ENCODE data around the gene ADGRL1.

DNA sequence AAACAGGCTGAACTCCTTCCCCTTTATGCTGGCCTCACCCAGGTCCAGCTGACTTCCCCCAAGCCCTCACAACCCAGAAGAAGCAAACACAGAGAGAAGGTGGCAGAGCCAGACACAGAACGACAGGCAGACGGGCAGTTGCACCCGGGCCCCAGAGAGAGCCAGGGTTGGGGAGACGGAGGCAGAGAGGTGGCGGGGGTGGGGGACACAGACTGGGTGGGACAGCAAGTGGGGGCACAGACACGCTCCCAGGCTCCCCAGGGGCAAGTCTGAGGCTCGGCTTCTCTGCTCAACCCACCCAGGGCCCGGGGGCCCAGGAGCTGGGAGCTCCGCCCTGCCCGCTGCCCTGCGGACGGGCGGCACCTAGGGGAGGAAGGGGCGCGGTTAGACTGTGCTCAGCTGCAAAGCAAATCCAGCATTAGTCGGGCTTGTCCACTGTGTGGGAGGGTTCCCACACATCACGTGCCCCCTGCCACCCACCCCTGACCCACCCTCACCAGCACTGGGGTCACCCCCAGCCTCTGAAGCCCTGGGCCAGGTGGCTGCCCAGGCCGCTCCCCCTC lies 38.3 kb downstream of the ADGRL1 start:
- no peak for TF ChIP-seq POLR2A (IDR thresholded peaks at IDR 0.05)
- TF ChIP-seq, protein P1, sequence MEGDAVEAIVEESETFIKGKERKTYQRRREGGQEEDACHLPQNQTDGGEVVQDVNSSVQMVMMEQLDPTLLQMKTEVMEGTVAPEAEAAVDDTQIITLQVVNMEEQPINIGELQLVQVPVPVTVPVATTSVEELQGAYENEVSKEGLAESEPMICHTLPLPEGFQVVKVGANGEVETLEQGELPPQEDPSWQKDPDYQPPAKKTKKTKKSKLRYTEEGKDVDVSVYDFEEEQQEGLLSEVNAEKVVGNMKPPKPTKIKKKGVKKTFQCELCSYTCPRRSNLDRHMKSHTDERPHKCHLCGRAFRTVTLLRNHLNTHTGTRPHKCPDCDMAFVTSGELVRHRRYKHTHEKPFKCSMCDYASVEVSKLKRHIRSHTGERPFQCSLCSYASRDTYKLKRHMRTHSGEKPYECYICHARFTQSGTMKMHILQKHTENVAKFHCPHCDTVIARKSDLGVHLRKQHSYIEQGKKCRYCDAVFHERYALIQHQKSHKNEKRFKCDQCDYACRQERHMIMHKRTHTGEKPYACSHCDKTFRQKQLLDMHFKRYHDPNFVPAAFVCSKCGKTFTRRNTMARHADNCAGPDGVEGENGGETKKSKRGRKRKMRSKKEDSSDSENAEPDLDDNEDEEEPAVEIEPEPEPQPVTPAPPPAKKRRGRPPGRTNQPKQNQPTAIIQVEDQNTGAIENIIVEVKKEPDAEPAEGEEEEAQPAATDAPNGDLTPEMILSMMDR (IDR thresholded peaks at IDR 0.05), result no peak

Measured in uterus (tissue), 2 donors.